Measurements from ENCODE around the gene USP3.

USP3 gene

DNA sequence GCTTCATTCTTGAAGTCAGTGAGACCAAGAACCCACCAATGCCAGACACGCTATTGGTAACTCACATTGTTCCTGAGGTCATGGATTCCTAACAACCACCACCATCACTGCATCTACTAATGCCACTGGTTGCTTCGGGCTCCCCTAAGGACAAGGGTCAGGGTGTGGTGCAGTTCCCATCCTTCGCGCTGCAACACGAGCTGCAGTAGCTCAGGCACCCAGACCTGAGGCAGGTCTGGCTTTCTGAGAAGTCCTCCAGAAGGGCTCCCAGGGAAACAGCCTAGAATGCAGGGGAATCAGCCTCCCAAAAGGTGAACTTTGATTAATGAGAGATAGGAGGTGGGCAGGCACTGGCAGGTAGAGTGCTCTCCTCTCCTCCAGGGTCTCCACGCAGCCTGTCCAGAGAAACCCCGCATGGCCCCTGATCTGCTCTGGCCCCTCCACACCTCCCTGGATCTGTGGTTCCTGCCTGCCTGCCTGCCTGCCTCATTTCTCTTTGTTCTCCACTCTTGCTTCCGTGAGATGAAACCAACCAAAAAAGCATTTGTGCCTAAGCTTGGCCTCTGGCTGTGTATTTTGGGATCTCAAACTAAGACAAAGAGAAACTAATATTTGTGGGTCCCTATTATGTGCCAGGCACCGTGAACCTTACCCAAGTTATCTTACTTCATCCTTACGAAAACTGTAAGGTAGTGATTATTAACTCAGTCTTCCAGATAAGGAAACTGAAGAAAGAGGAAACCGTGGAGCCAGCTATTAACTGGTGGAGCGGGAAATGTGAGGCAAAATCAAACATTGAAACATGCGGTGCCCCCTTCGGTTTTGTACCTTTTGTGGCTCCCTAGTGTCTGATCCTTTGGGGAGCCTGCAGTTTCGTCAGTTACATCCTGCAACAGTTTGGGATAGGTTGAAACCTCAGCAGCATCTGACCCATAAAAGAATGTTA is 43.9 kb upstream of the USP3 start:
- TF ChIP-seq EGR1 (IDR thresholded peaks at IDR 0.05) = no peak
- no peak for TF ChIP-seq EP300 (IDR thresholded peaks at IDR 0.05; ENCODE audit: borderline replicate concordance)
- TF ChIP-seq TAF1 (IDR thresholded peaks at IDR 0.05; ENCODE audit: low read depth) = no peak
- no peak for TF ChIP-seq TCF12 (IDR thresholded peaks at IDR 0.05; ENCODE audit: low read depth)
- no peak for TF ChIP-seq CEBPB (IDR thresholded peaks at IDR 0.05)
- TF ChIP-seq RAD21 (IDR thresholded peaks at IDR 0.05; ENCODE audit: low read depth) = no peak
- no peak for TF ChIP-seq NFIC (IDR thresholded peaks at IDR 0.05)
- TF ChIP-seq, protein P1, sequence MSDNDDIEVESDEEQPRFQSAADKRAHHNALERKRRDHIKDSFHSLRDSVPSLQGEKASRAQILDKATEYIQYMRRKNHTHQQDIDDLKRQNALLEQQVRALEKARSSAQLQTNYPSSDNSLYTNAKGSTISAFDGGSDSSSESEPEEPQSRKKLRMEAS (IDR thresholded peaks at IDR 0.05) = no peak
- no peak for TF ChIP-seq TEAD4 (IDR thresholded peaks at IDR 0.05)
- TF ChIP-seq, protein P2, sequence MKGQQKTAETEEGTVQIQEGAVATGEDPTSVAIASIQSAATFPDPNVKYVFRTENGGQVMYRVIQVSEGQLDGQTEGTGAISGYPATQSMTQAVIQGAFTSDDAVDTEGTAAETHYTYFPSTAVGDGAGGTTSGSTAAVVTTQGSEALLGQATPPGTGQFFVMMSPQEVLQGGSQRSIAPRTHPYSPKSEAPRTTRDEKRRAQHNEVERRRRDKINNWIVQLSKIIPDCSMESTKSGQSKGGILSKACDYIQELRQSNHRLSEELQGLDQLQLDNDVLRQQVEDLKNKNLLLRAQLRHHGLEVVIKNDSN (IDR thresholded peaks at IDR 0.05) = no peak
- TF ChIP-seq, protein P3, sequence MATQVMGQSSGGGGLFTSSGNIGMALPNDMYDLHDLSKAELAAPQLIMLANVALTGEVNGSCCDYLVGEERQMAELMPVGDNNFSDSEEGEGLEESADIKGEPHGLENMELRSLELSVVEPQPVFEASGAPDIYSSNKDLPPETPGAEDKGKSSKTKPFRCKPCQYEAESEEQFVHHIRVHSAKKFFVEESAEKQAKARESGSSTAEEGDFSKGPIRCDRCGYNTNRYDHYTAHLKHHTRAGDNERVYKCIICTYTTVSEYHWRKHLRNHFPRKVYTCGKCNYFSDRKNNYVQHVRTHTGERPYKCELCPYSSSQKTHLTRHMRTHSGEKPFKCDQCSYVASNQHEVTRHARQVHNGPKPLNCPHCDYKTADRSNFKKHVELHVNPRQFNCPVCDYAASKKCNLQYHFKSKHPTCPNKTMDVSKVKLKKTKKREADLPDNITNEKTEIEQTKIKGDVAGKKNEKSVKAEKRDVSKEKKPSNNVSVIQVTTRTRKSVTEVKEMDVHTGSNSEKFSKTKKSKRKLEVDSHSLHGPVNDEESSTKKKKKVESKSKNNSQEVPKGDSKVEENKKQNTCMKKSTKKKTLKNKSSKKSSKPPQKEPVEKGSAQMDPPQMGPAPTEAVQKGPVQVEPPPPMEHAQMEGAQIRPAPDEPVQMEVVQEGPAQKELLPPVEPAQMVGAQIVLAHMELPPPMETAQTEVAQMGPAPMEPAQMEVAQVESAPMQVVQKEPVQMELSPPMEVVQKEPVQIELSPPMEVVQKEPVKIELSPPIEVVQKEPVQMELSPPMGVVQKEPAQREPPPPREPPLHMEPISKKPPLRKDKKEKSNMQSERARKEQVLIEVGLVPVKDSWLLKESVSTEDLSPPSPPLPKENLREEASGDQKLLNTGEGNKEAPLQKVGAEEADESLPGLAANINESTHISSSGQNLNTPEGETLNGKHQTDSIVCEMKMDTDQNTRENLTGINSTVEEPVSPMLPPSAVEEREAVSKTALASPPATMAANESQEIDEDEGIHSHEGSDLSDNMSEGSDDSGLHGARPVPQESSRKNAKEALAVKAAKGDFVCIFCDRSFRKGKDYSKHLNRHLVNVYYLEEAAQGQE (IDR thresholded peaks at IDR 0.05; ENCODE audit: low read depth) = no peak
- no peak for TF ChIP-seq CREB1 (IDR thresholded peaks at IDR 0.05; ENCODE audit: low read depth)
- no peak for TF ChIP-seq FOXM1 (IDR thresholded peaks at IDR 0.05; ENCODE audit: borderline replicate concordance, low read depth)
- no peak for TF ChIP-seq ZBTB7A (IDR thresholded peaks at IDR 0.05; ENCODE audit: low read depth)
- no peak for TF ChIP-seq YY1 (IDR thresholded peaks at IDR 0.05; ENCODE audit: low read depth)

DNA sequence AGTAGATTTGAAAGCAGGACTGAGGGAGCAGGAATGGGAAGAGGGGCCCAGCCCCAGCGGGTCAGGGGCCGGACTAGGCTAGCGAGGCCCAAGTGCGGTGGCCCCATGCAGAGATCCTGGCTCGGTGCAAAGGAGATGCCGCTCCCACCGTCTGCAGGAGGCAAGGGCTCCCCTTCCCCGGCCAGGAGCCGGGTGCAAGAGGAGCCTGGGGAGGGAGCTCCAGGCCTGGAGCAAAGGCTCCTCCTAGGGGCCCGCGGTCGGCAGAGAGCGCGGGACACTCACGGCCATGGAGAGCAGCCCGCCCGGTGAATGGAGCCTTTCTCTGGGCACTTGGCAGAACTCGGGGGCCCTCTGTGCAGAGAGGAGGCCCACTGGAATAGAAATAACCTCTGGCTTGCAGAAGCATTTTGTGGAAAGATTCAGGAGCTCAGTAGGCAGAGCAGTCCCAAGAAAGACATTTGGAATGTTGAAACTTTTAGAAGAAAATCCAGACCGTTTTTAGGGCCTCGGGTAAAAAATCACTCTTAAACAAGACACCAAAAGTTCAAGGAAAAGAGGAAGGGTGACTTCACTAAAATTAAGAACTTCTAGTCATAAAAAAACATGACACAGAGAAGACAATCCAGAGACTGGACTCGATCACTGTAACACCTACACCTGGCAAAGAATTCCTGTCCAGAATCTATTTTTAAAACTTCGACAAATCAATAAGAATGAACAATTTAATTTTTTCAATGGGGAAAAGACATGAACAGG is 43.0 kb upstream of the USP3 start:
- TF ChIP-seq TEAD4 (IDR thresholded peaks at IDR 0.05) = no peak
- TF ChIP-seq RAD21 (IDR thresholded peaks at IDR 0.05; ENCODE audit: low read depth) = no peak
- TF ChIP-seq, protein P2 (IDR thresholded peaks at IDR 0.05) = no peak
- no peak for TF ChIP-seq CREB1 (IDR thresholded peaks at IDR 0.05; ENCODE audit: low read depth)
- no peak for TF ChIP-seq ZBTB7A (IDR thresholded peaks at IDR 0.05; ENCODE audit: low read depth)
- TF ChIP-seq YY1 (IDR thresholded peaks at IDR 0.05; ENCODE audit: low read depth) = no peak
- TF ChIP-seq TAF1 (IDR thresholded peaks at IDR 0.05; ENCODE audit: low read depth) = no peak
- no peak for TF ChIP-seq EP300 (IDR thresholded peaks at IDR 0.05; ENCODE audit: borderline replicate concordance)
- no peak for TF ChIP-seq EGR1 (IDR thresholded peaks at IDR 0.05)
- TF ChIP-seq, protein P1 (IDR thresholded peaks at IDR 0.05) = no peak
- no peak for TF ChIP-seq TCF12 (IDR thresholded peaks at IDR 0.05; ENCODE audit: low read depth)
- no peak for TF ChIP-seq NFIC (IDR thresholded peaks at IDR 0.05)
- TF ChIP-seq FOXM1 (IDR thresholded peaks at IDR 0.05; ENCODE audit: borderline replicate concordance, low read depth) = no peak
- TF ChIP-seq, protein P3 (IDR thresholded peaks at IDR 0.05; ENCODE audit: low read depth) = no peak
- no peak for TF ChIP-seq CEBPB (IDR thresholded peaks at IDR 0.05)

DNA sequence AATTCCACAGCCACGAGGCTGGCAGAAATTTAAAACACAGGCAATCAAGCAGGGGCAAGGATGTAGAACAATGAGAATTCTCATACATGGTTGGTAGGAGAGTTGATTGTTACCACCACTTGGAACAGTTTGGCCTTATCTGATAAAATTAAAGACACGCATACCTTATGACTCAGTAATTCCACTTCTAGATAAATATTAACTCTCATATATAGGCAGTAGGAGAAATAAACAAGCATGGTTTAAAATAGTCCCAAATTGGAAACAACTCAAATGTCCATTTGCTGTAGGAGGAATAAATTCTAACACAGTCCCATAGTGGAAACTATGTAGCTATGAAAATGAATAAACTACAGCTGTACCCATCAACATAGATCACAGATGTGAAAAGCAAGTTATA is 42.3 kb upstream of the USP3 start:
- no peak for TF ChIP-seq RAD21 (IDR thresholded peaks at IDR 0.05; ENCODE audit: low read depth)
- no peak for TF ChIP-seq CEBPB (IDR thresholded peaks at IDR 0.05)
- no peak for TF ChIP-seq TAF1 (IDR thresholded peaks at IDR 0.05; ENCODE audit: low read depth)
- TF ChIP-seq EP300 (IDR thresholded peaks at IDR 0.05; ENCODE audit: borderline replicate concordance) = no peak
- no peak for TF ChIP-seq YY1 (IDR thresholded peaks at IDR 0.05; ENCODE audit: low read depth)
- no peak for TF ChIP-seq TCF12 (IDR thresholded peaks at IDR 0.05; ENCODE audit: low read depth)
- no peak for TF ChIP-seq ZBTB7A (IDR thresholded peaks at IDR 0.05; ENCODE audit: low read depth)
- no peak for TF ChIP-seq TEAD4 (IDR thresholded peaks at IDR 0.05)
- TF ChIP-seq, protein P1 (IDR thresholded peaks at IDR 0.05) = no peak
- TF ChIP-seq, protein P3 (IDR thresholded peaks at IDR 0.05; ENCODE audit: low read depth) = no peak
- no peak for TF ChIP-seq FOXM1 (IDR thresholded peaks at IDR 0.05; ENCODE audit: borderline replicate concordance, low read depth)
- no peak for TF ChIP-seq EGR1 (IDR thresholded peaks at IDR 0.05)
